Gastroesophageal sphincter (tissue), 4 donors: ENCODE results near the gene CSRNP3. TPM values are rescaled to one million over a fixed set of nuclear protein-coding genes. Genes with fewer than 3 reads are reported as not detected.

Experiments
- ATAC-seq: fragments of 150-250 bp; one replicate; pipeline ENCODE4 v1.9.1; 2016; ENCODE audit warnings: mild to moderate bottlenecking, moderate library complexity
- H3K27ac ChIP-seq, 4 donors: fragments of 200-600 bp; sonication (generic) in 3 of 4; 1 replicate in 3 of 4; 2 replicates in 1 of 4; pipeline ENCODE4 v1.5.1; 2016 to 2019
- H3K27me3 ChIP-seq: fragments of 200-600 bp; sonication (generic); one replicate; pipeline ENCODE4 v1.5.1; 2019
- H3K36me3 ChIP-seq, 2 donors: fragments of 200-600 bp; sonication (generic); one replicate each; pipeline ENCODE4 v1.5.1; 2019; ENCODE audit warnings: control low read depth in 1 of 2
- H3K4me1 ChIP-seq, 3 donors: fragments of 200-600 bp; sonication (generic); 1 replicate in 2 of 3; 2 replicates in 1 of 3; pipeline ENCODE4 v1.5.1; 2016 to 2019; ENCODE audit warnings: control low read depth in 2 of 3
- H3K4me3 ChIP-seq, 2 donors: fragments of 200-600 bp; sonication (generic); one replicate each; pipeline ENCODE4 v1.5.1; 2019; ENCODE audit warnings: mild to moderate bottlenecking in 1 of 2, moderate library complexity in 1 of 2
- H3K9me3 ChIP-seq, 3 donors: fragments of 200-600 bp; sonication (generic); one replicate each; pipeline ENCODE4 v1.5.1; 2017 to 2019; ENCODE audit warnings: control low read depth in 2 of 3
- CTCF ChIP-seq, 4 experiments: fragments of 200-600 bp in 2 of 4; fragments of 450-650 bp in 2 of 4; sonication (generic) in 1 of 4; IDR thresholded peaks; one replicate each; pipeline ENCODE4 v1.5.1; 2017 to 2019; ENCODE audit warnings: antibody characterized with exemption in 4 of 4, mild to moderate bottlenecking in 2 of 4, moderate library complexity in 2 of 4
- EP300 ChIP-seq: sonication (generic); formaldehyde crosslinking; IDR thresholded peaks from one replicate; pipeline ENCODE4 v1.6.1; 2017; ENCODE audit warnings: antibody characterized with exemption, mild to moderate bottlenecking
- POLR2A ChIP-seq, 2 donors: fragments of 450-650 bp; IDR thresholded peaks; one replicate each; pipeline ENCODE4 v1.6.1; 2017; ENCODE audit warnings: antibody characterized with exemption in 2 of 2, mild to moderate bottlenecking in 2 of 2, moderate library complexity in 1 of 2
- POLR2AphosphoS5 ChIP-seq: sonication (generic); formaldehyde crosslinking; IDR thresholded peaks from one replicate; pipeline ENCODE4 v1.6.1; 2017; ENCODE audit warnings: antibody characterized with exemption
- WGBS, 2 donors: methylation state at CpG; one replicate each; pipeline ENCODE4 v1.1.5; 2018; ENCODE audit warnings: low coverage in 1 of 2; 5-methylcytosine and 5-hydroxymethylcytosine counted together
- total RNA-seq, 4 donors: library from RNA; depleted of rRNA; stranded (reverse); fragments of >200 nt; gene quantifications; one replicate each; pipeline ENCODE4 v1.1.0, GENCODE V29; 2016

CSRNP3 gene
- total RNA-seq, 4 donors from 2014 or later: 0.81 to 5.4 (median 3.1) TPM

DNA sequence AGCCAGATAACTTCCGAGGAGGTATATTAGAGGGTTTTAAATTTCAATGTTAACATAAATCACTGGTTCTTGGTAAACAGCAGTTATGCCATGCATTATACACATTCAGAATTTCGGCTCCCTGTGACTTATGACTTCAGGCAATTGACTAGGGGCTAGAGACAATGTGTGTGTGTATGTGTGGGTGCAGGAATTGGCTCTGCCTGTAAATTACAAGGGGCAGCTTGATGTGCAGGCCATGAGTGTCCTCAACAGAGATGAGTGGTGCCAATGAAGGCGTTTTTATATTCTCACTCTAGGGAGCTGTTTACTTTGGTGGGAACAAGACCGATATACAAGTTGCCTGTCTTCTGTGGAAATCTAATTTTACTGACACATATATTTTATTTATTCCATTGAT, 161.6 kb downstream of the CSRNP3 start:
- Histone ChIP-seq H3K27me3 (no peaks in the 10 kb centered on the region), H3K4me1 (peaks cover 0 to 9% (median 0%) of the 10 kb centered on the region in 3 donors)
- no peak for ATAC-seq

DNA sequence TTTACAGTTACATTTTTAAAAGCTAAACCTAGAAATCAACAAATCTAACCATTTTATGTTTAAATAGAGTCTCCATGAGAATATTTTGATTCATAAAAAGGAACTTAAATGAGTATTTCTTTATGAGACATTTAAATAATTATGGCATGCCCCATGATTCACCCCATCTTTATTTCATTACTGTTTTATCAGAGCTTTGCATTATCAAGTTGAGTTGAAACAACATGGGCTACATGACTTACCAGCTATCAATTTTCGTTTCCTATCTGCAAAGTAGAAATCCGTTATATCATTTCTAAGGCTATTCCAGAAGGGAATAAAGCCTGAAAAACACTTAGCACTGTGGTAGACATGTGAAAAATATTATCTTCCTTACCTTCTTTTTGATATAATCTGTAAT, 163.1 kb downstream of the CSRNP3 start:
- no peak overlapping the region for H3K27ac ChIP-seq
- ATAC-seq: no peak

More for the DNA sequence above, 161.6 kb downstream of the CSRNP3 start:
- peaks cover 0 to 8% of the 10 kb centered on the region in 2 donors for H3K36me3 ChIP-seq
- H3K9me3 ChIP-seq: no peaks in the 10 kb centered on the region
- H3K27ac ChIP-seq: no peak overlapping the region
- 74 to 89% methylated on average over 4 of the region's 4 CpGs for WGBS, 2 donors
- no peak for TF ChIP-seq EP300
- no peak for TF ChIP-seq POLR2A (IDR thresholded peaks at IDR 0.05)
- TF ChIP-seq CTCF (IDR thresholded peaks at IDR 0.05): no peak
- no peak for TF ChIP-seq POLR2AphosphoS5
- no peak overlapping the region for H3K4me3 ChIP-seq

DNA sequence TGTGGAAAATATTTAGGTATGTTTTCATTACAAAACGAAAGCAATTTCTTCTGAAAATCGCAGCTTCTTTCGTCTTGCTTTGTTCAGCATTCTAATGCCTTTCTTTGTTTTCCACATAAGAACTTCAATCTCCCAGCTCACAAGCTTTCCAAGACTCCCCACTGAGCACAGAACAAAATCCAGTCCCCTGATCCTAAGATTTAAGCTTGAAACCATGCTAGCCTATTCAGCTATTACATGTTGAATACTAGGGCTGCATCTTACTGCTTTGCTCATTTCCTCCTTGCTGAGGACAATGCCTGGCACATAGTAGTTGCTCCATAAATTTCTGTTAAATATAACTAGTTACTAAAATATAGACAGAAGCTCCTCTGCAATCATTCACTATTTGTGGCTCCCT, 163.9 kb downstream of the CSRNP3 start:
- no peaks in the 10 kb centered on the region for H3K9me3 ChIP-seq
- no peak for TF ChIP-seq CTCF (IDR thresholded peaks at IDR 0.05)
- TF ChIP-seq POLR2A (IDR thresholded peaks at IDR 0.05): no peak
- no peak for TF ChIP-seq POLR2AphosphoS5
- no peak for TF ChIP-seq EP300
- no peak overlapping the region for H3K4me3 ChIP-seq
- H3K27ac ChIP-seq: no peak overlapping the region
- no peak for ATAC-seq
- peaks cover 0 to 9% (median 0%) of the 10 kb centered on the region in 3 donors for H3K4me1 ChIP-seq
- no peaks in the 10 kb centered on the region for H3K27me3 ChIP-seq
- H3K36me3 ChIP-seq: no peaks in the 10 kb centered on the region
- 63 to 76% methylated on average over 3 of the region's 3 CpGs for WGBS, 2 donors

More for the DNA sequence above, 163.1 kb downstream of the CSRNP3 start:
- no peaks in the 10 kb centered on the region for H3K9me3 ChIP-seq
- no peak overlapping the region for H3K4me3 ChIP-seq
- WGBS, 2 donors: 77 to 88% methylated on average over 2 of the region's 2 CpGs
- TF ChIP-seq POLR2AphosphoS5 (no peak), POLR2A (IDR thresholded peaks at IDR 0.05) (no peak), CTCF (IDR thresholded peaks at IDR 0.05) (no peak), EP300 (no peak)
- H3K4me1 ChIP-seq: peaks cover 0 to 9% (median 0%) of the 10 kb centered on the region in 3 donors
- H3K27me3 ChIP-seq: no peaks in the 10 kb centered on the region
- no peaks in the 10 kb centered on the region for H3K36me3 ChIP-seq

DNA sequence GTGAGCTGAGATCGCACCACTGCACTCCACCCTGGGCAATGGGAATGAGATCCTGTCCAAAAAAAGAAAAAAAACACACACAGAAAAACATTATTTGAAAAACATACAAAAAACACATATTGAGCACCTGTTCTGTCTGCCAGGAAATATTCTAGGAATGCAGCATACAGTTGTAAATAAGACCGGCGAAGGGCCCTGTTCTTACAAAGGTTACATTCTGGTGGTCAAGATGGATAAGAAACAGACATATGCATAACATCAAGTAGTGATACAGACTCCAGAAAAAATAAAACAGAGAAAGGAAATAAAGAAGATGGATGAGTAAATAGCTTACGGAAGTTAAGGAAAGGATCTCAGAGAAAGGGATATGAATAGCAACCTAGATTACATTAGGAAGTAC, 164.8 kb downstream of the CSRNP3 start:
- Histone ChIP-seq H3K4me1 (peaks cover 0 to 12% (median 0%) of the 10 kb centered on the region in 3 donors), H3K4me3 (no peak overlapping the region), H3K27ac (no peak overlapping the region), H3K9me3 (no peaks in the 10 kb centered on the region), H3K27me3 (no peaks in the 10 kb centered on the region), H3K36me3 (no peaks in the 10 kb centered on the region)
- no peak for ATAC-seq
- no peak for TF ChIP-seq POLR2AphosphoS5
- no peak for TF ChIP-seq EP300
- TF ChIP-seq CTCF (IDR thresholded peaks at IDR 0.05): no peak
- TF ChIP-seq POLR2A (IDR thresholded peaks at IDR 0.05): no peak
- WGBS, 2 donors: 40 to 70% methylated on average over 2 to 4 of the region's 4 CpGs

DNA sequence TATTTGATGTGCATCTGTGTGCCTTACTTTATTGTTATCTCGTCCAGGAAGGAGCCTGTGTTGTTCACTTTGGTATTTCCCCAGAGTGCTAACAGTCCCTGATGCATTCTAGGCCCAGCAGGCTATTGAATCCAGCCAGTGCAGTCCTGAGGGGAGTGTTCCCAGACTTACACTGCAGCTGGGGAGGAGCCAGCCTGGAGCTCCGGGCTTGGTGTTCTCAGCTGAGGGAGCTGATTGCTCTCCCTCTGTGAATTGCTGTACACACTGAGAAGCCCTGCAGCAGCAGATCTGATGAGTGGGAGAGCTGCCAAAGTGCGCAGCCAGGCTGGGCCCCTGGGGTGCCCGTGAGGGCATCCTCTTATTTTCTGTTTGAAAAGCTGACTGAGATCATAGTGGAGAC, 165.4 kb downstream of the CSRNP3 start:
- H3K4me3 ChIP-seq: no peak overlapping the region
- TF ChIP-seq POLR2AphosphoS5: no peak
- TF ChIP-seq POLR2A (IDR thresholded peaks at IDR 0.05): no peak
- no peak for TF ChIP-seq EP300
- TF ChIP-seq CTCF (IDR thresholded peaks at IDR 0.05): no peak
- H3K9me3 ChIP-seq: no peaks in the 10 kb centered on the region
- no peak overlapping the region for H3K27ac ChIP-seq
- H3K4me1 ChIP-seq: peaks cover 0 to 18% (median 0%) of the 10 kb centered on the region in 3 donors
- 24 to 37% methylated on average over 3 of the region's 4 CpGs for WGBS, 2 donors
- no peaks in the 10 kb centered on the region for H3K36me3 ChIP-seq
- peak; percentile 55 for ATAC-seq
- H3K27me3 ChIP-seq: no peaks in the 10 kb centered on the region
